SU-DHL-6 (cell line): ENCODE results near the gene APBA3.

Experiments used
- H2AFZ ChIP-seq: fragments of 200-600 bp; sonication (generic); 2 replicates; pipeline ENCODE4 v1.6.1; 2014; ENCODE audit warnings: low read depth, mild to moderate bottlenecking, moderate library complexity, mixed read lengths, antibody characterized with exemption, low read length; ENCODE audit not compliant: severe bottlenecking
- H3F3A ChIP-seq: fragments of 200-600 bp; shearing (Covaris generic); 2 replicates; pipeline ENCODE4 v1.6.0; 2016; ENCODE audit warnings: antibody characterized with exemption, mild to moderate bottlenecking; ENCODE audit not compliant: insufficient read depth
- H3K27ac ChIP-seq: fragments of 200-600 bp; sonication (generic); 2 replicates; pipeline ENCODE4 v1.5.1; 2016; ENCODE audit warnings: low read depth, mild to moderate bottlenecking, low read length, moderate library complexity, mixed read lengths
- H3K27me3 ChIP-seq: fragments of 200-600 bp; sonication (generic), shearing (Covaris generic); 2 replicates; pipeline ENCODE4 v1.6.0; 2014; ENCODE audit warnings: mild to moderate bottlenecking, low read length
- H3K36me3 ChIP-seq: fragments of 200-600 bp; sonication (generic); 2 replicates; pipeline ENCODE4 v1.6.1; 2014; ENCODE audit warnings: mild to moderate bottlenecking, low read length, mixed read lengths
- H3K4me2 ChIP-seq: fragments of 300-600, 200-600 bp; shearing (Covaris generic), sonication (generic); 2 replicates; pipeline ENCODE4 v1.6.0; 2014; ENCODE audit warnings: low read length, low read depth, mild to moderate bottlenecking; ENCODE audit not compliant: poor library complexity, severe bottlenecking
- H3K4me3 ChIP-seq: fragments of 200-600 bp; sonication (generic); 2 replicates; pipeline ENCODE4 v1.5.1; 2014; ENCODE audit warnings: antibody characterized with exemption, low read length, mild to moderate bottlenecking, mixed read lengths; ENCODE audit not compliant: insufficient read depth, poor library complexity, severe bottlenecking
- H3K79me2 ChIP-seq: fragments of 200-600 bp; sonication (generic); 2 replicates; pipeline ENCODE4 v1.6.1; 2014; ENCODE audit warnings: mild to moderate bottlenecking, low read length, moderate library complexity; ENCODE audit not compliant: insufficient read depth
- H3K9ac ChIP-seq: fragments of 200-600 bp; sonication (generic); 2 replicates; pipeline ENCODE4 v1.7.0; 2014; ENCODE audit warnings: mild to moderate bottlenecking, low read length
- H3K9me2 ChIP-seq: fragments of 200-600 bp; sonication (generic); replicated peaks from 2 replicates; pipeline ENCODE4 v1.6.1; 2014; ENCODE audit warnings: low read length; ENCODE audit not compliant: insufficient read depth
- H3K9me3 ChIP-seq: fragments of 200-600 bp; sonication (generic); 2 replicates; pipeline ENCODE4 v1.6.1; 2014; ENCODE audit warnings: low read length, mixed read lengths; ENCODE audit not compliant: insufficient read depth
- H4K20me1 ChIP-seq: fragments of 200-600 bp; sonication (generic); 2 replicates; pipeline ENCODE4 v1.6.1; 2014; ENCODE audit warnings: low read depth, mild to moderate bottlenecking, antibody characterized with exemption, low read length, moderate library complexity, mixed read lengths
- CTCF ChIP-seq: fragments of 200-600 bp; sonication (generic); IDR thresholded peaks from one replicate; pipeline ENCODE4 v1.5.1; 2017; ENCODE audit warnings: antibody characterized with exemption, mild to moderate bottlenecking, low read length, moderate library complexity; ENCODE audit not compliant: insufficient read depth, poor library complexity, severe bottlenecking
- EZH2phosphoT487 ChIP-seq: fragments of 200-600 bp; sonication (generic), shearing (Covaris generic); conservative IDR thresholded peaks from 2 replicates; pipeline ENCODE4 v1.6.1; 2018; ENCODE audit warnings: mild to moderate bottlenecking, antibody characterized with exemption, low read length, moderate library complexity, mixed read lengths

The APBA3 gene

GRCh38 chr19:3785938-3786824 is 24.7 kb upstream of the APBA3 start, which contains the start of gene MATK:
Gene MATK, minus strand, starts transcription at chr19:3786381. Its CDS starts 1,246 bp downstream, at chr19:3785135.
- Histone ChIP-seq H3K27me3 (no peaks in the 10 kb centered on the region), H2AFZ (no peak within 1 kb of the TSS), H3K9me3 (peaks cover 8% of the 10 kb centered on the region; the same call in 1 of the 2 replicates), H3K4me3 (no peak within 1 kb of the TSS), H3K79me2 (no peaks in the 10 kb centered on the region), H3F3A (no peaks in the 10 kb centered on the region), H3K27ac (no peak within 1 kb of the TSS), H3K36me3 (no peaks in the 10 kb centered on the region), H3K9ac (no peak within 1 kb of the TSS), H3K4me2 (no peak within 1 kb of the TSS), H4K20me1 (no peaks in the 10 kb centered on the region), H3K9me2 (no peaks in the 10 kb centered on the region)
- TF ChIP-seq EZH2phosphoT487: no peak
- TF ChIP-seq CTCF: no peak

GRCh38 chr19:3785451-3785937 is 24.0 kb upstream of the APBA3 start:
- H3K9ac ChIP-seq: no peak overlapping the region
- H3K4me3 ChIP-seq: no peak overlapping the region
- no peaks in the 10 kb centered on the region for H4K20me1 ChIP-seq
- H3K36me3 ChIP-seq: no peaks in the 10 kb centered on the region
- no peak overlapping the region for H3K27ac ChIP-seq
- H3K9me2 ChIP-seq: no peaks in the 10 kb centered on the region
- H3K27me3 ChIP-seq: no peaks in the 10 kb centered on the region
- no peak overlapping the region for H3K4me2 ChIP-seq
- TF ChIP-seq CTCF: no peak
- TF ChIP-seq EZH2phosphoT487: no peak
- peaks cover 11% of the 10 kb centered on the region; the same call in 1 of the 2 replicates for H3K9me3 ChIP-seq
- no peak overlapping the region for H2AFZ ChIP-seq
- H3K79me2 ChIP-seq: no peaks in the 10 kb centered on the region
- H3F3A ChIP-seq: no peaks in the 10 kb centered on the region

- no peak overlapping the region for H3K4me3 ChIP-seq
- no peaks in the 10 kb centered on the region for H3K27me3 ChIP-seq
- H3K9me3 ChIP-seq: peaks cover 11% of the 10 kb centered on the region; the same call in 1 of the 2 replicates
- no peak overlapping the region for H3K9ac ChIP-seq
- H3F3A ChIP-seq: no peaks in the 10 kb centered on the region
- H3K36me3 ChIP-seq: no peaks in the 10 kb centered on the region
- no peak overlapping the region for H2AFZ ChIP-seq
- H3K27ac ChIP-seq: no peak overlapping the region
- no peak overlapping the region for H3K4me2 ChIP-seq
- no peaks in the 10 kb centered on the region for H4K20me1 ChIP-seq
- H3K9me2 ChIP-seq: no peaks in the 10 kb centered on the region
- TF ChIP-seq EZH2phosphoT487 (no peak), CTCF (no peak)
- no peaks in the 10 kb centered on the region for H3K79me2 ChIP-seq
These were observed 23.3 kb upstream of the APBA3 start for GRCh38 chr19:3784607-3785450.
